ENCODE measurements around the gene AMTN.
A peak's percentile ranks its signal among the peaks of the same experiment; 100 is the strongest.
"Not testable (repeated sequence)": the region's sequence is repeated elsewhere in the genome, so short reads cannot be mapped to it uniquely, and the experiment has no call there.

AMTN gene

DNA sequence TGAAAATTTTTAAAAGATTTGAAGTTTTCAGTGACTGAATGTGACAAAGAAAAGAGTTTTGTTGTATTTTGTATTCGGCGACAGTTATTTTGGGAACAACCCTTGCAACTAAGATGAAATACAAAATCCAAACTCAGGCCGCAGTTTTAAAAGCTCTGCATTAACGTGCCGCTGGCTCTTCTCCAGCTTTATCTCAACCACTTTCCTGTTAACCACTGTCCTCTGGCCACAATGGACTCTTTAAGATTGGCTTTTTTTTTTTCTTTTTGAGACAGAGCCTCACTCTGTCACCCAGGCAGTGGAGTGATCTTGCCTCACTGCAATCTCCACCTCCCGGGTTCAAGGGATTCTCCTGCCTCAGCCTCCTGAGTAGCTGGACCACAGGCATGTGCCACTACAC, 22.1 kb upstream of the AMTN start:
- DNase-seq = no peak
- Histone ChIP-seq H2AK5ac (ENCODE audit: low read length) (no peak overlapping the region), H3K79me1 (ENCODE audit: low read length) (no peaks in the 10 kb centered on the region), H3K14ac (ENCODE audit: low read length) (no peak overlapping the region), H2AFZ (ENCODE audit: insufficient read depth, low read length, poor library complexity) (no peak overlapping the region), H3K4me2 (ENCODE audit: low read length) (no peak overlapping the region), H2BK12ac (ENCODE audit: low read length) (no peak overlapping the region), H3K23ac (ENCODE audit: low read length) (no peak overlapping the region), H3K4me1 (ENCODE audit: control insufficient read depth in 1 of 2, insufficient read depth in 2 of 2, low read length in 2 of 2) (no peaks in the 10 kb centered on the region), H3K9me3 (ENCODE audit: insufficient read depth, low read depth, low read length) (no peaks in the 10 kb centered on the region), H3K27me3 (ENCODE audit: insufficient read depth, low read length) (no peaks in the 10 kb centered on the region), H3K36me3 (ENCODE audit: control insufficient read depth in 1 of 2, insufficient read depth in 2 of 2, low read length in 2 of 2) (no peaks in the 10 kb centered on the region), H3K27ac (ENCODE audit: low read depth, low read length) (no peak overlapping the region), H2BK5ac (ENCODE audit: low read depth, low read length, poor library complexity) (no peak overlapping the region), H3K4me3 (ENCODE audit: low read depth, low read length) (no peak overlapping the region), H4K91ac (ENCODE audit: low read depth, low read length) (no peak overlapping the region), H4K12ac (ENCODE audit: low read depth, low read length) (no peak overlapping the region), H3K18ac (ENCODE audit: low read length) (no peak overlapping the region), H3K9ac (ENCODE audit: low read length) (no peak overlapping the region), H3K4ac (ENCODE audit: low read depth, low read length) (no peak overlapping the region), H4K8ac (ENCODE audit: low read depth, low read length) (no peak overlapping the region), H2BK120ac (ENCODE audit: insufficient read depth, low read length, poor library complexity) (no peak overlapping the region), H3K79me2 (ENCODE audit: control insufficient read depth, insufficient read depth, low read length, poor library complexity) (no peaks in the 10 kb centered on the region)
- no CpG with 5 or more reads among the region's 6 CpGs for WGBS (ENCODE audit: extremely low coverage, insufficient coverage, insufficient read length)

DNA sequence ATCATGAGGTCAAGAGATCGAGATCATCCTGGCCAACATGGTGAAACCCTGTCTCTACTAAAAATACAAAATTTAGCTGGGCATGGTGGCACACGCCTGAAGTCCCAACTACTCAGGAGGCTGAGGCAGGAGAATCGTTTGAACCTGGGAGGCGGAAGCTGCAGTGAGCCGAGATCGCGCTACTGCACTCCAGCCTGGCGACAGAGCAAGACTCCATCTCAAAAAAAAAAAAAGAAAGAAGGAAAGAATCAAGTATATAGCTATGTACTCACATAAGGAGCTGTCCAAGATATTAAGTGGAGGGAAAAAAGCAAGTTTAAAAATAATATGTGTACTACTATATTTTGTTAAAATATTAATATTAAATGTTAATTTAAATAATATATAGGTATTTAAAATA, 16.5 kb upstream of the AMTN start:
- not testable (repeated sequence) for H2BK120ac ChIP-seq (ENCODE audit: insufficient read depth, low read length, poor library complexity); H2AFZ ChIP-seq (ENCODE audit: insufficient read depth, low read length, poor library complexity); DNase-seq; H3K79me2 ChIP-seq (ENCODE audit: control insufficient read depth, insufficient read depth, low read length, poor library complexity); H3K79me1 ChIP-seq (ENCODE audit: low read length); H3K23ac ChIP-seq (ENCODE audit: low read length); H3K27me3 ChIP-seq (ENCODE audit: insufficient read depth, low read length); H4K12ac ChIP-seq (ENCODE audit: low read depth, low read length); H3K14ac ChIP-seq (ENCODE audit: low read length); H3K4me3 ChIP-seq (ENCODE audit: low read depth, low read length); H3K18ac ChIP-seq (ENCODE audit: low read length); H3K9ac ChIP-seq (ENCODE audit: low read length); H3K36me3 ChIP-seq (ENCODE audit: control insufficient read depth in 1 of 2, insufficient read depth in 2 of 2, low read length in 2 of 2); H2AK5ac ChIP-seq (ENCODE audit: low read length); H3K4ac ChIP-seq (ENCODE audit: low read depth, low read length); H2BK12ac ChIP-seq (ENCODE audit: low read length); H4K91ac ChIP-seq (ENCODE audit: low read depth, low read length); H3K4me2 ChIP-seq (ENCODE audit: low read length); H2BK5ac ChIP-seq (ENCODE audit: low read depth, low read length, poor library complexity); H3K27ac ChIP-seq (ENCODE audit: low read depth, low read length); H3K4me1 ChIP-seq (ENCODE audit: control insufficient read depth in 1 of 2, insufficient read depth in 2 of 2, low read length in 2 of 2); H4K8ac ChIP-seq (ENCODE audit: low read depth, low read length); H3K9me3 ChIP-seq (ENCODE audit: insufficient read depth, low read depth, low read length)
- no CpG with 5 or more reads among the region's 8 CpGs for WGBS (ENCODE audit: extremely low coverage, insufficient coverage, insufficient read length)

DNA sequence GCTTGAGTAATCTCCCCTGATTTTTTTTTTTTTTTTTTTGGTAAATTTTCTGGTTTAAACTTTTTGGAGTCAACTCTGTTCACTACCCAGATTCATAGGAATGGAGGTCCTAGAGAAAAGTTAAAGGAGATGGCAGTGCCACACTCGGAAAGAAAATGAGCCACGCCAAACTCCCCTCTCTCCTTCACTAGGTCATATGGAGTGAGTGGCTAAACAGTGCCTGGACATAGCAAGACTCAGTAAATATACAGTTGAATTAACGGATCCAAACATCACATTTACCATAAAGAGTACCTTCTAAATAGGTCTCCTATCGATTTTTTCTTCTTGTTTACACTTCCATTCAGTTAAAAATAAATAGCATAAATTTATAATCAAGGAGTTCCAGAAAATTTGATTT, 13.6 kb upstream of the AMTN start:
- H3K4me2 ChIP-seq (ENCODE audit: low read length) = no peak overlapping the region
- WGBS (ENCODE audit: extremely low coverage, insufficient coverage, insufficient read length) = no CpG with 5 or more reads among the region's 4 CpGs
- no peak overlapping the region for H4K91ac ChIP-seq (ENCODE audit: low read depth, low read length)
- no peak overlapping the region for H3K14ac ChIP-seq (ENCODE audit: low read length)
- H2AK5ac ChIP-seq (ENCODE audit: low read length) = no peak overlapping the region
- no peaks in the 10 kb centered on the region for H3K27me3 ChIP-seq (ENCODE audit: insufficient read depth, low read length)
- H3K27ac ChIP-seq (ENCODE audit: low read depth, low read length) = no peak overlapping the region
- H2AFZ ChIP-seq (ENCODE audit: insufficient read depth, low read length, poor library complexity) = no peak overlapping the region
- no peak overlapping the region for H3K4ac ChIP-seq (ENCODE audit: low read depth, low read length)
- no peaks in the 10 kb centered on the region for H3K79me1 ChIP-seq (ENCODE audit: low read length)
- H3K18ac ChIP-seq (ENCODE audit: low read length) = no peak overlapping the region
- no peaks in the 10 kb centered on the region for H3K79me2 ChIP-seq (ENCODE audit: control insufficient read depth, insufficient read depth, low read length, poor library complexity)
- no peak overlapping the region for H2BK5ac ChIP-seq (ENCODE audit: low read depth, low read length, poor library complexity)
- no peak overlapping the region for H4K12ac ChIP-seq (ENCODE audit: low read depth, low read length)
- H3K9me3 ChIP-seq (ENCODE audit: insufficient read depth, low read depth, low read length) = no peaks in the 10 kb centered on the region
- no peak for DNase-seq
- H3K9ac ChIP-seq (ENCODE audit: low read length) = no peak overlapping the region
- no peak overlapping the region for H2BK12ac ChIP-seq (ENCODE audit: low read length)
- H3K36me3 ChIP-seq (ENCODE audit: control insufficient read depth in 1 of 2, insufficient read depth in 2 of 2, low read length in 2 of 2) = no peaks in the 10 kb centered on the region
- no peak overlapping the region for H4K8ac ChIP-seq (ENCODE audit: low read depth, low read length)
- no peak overlapping the region for H3K4me3 ChIP-seq (ENCODE audit: low read depth, low read length)
- H2BK120ac ChIP-seq (ENCODE audit: insufficient read depth, low read length, poor library complexity) = no peak overlapping the region
- no peaks in the 10 kb centered on the region for H3K4me1 ChIP-seq (ENCODE audit: control insufficient read depth in 1 of 2, insufficient read depth in 2 of 2, low read length in 2 of 2)
- H3K23ac ChIP-seq (ENCODE audit: low read length) = no peak overlapping the region

DNA sequence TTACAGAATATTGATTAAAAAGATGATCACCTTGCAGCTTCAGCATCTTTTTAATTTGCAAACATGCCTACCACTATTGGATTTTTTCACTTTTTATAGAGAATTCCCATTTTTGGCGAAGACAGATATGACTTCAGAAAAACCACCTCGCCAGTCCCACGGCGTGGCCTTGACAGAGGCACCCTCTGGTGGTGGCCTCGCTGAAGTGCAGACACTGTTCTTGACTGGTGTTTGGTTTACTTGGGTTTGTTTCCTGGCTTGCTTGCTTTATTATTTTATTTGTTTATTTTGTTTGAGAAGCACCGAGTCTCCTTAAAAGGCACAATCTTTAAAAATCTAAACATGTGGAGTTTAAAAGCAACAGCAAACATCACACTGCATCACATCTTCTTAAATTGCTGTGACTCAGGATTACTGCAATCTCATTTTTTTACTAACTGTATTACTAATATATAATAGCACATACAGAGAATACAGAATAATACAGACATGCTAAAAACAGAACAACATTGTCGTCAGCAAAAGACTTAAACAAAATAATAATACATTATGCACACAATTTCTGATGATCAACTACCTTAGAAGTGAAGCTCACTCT, 13.1 kb upstream of the AMTN start:
- Histone ChIP-seq H3K36me3 (ENCODE audit: control insufficient read depth in 1 of 2, insufficient read depth in 2 of 2, low read length in 2 of 2) (no peaks in the 10 kb centered on the region), H3K27me3 (ENCODE audit: insufficient read depth, low read length) (no peaks in the 10 kb centered on the region), H3K4me2 (ENCODE audit: low read length) (no peak overlapping the region), H2AK5ac (ENCODE audit: low read length) (no peak overlapping the region), H3K4ac (ENCODE audit: low read depth, low read length) (no peak overlapping the region), H3K4me1 (ENCODE audit: control insufficient read depth in 1 of 2, insufficient read depth in 2 of 2, low read length in 2 of 2) (no peaks in the 10 kb centered on the region), H3K4me3 (ENCODE audit: low read depth, low read length) (no peak overlapping the region), H3K14ac (ENCODE audit: low read length) (no peak overlapping the region), H3K18ac (ENCODE audit: low read length) (no peak overlapping the region), H3K9ac (ENCODE audit: low read length) (no peak overlapping the region), H2BK12ac (ENCODE audit: low read length) (no peak overlapping the region), H4K8ac (ENCODE audit: low read depth, low read length) (no peak overlapping the region), H3K9me3 (ENCODE audit: insufficient read depth, low read depth, low read length) (no peaks in the 10 kb centered on the region), H4K91ac (ENCODE audit: low read depth, low read length) (no peak overlapping the region), H2BK5ac (ENCODE audit: low read depth, low read length, poor library complexity) (no peak overlapping the region), H3K27ac (ENCODE audit: low read depth, low read length) (no peak overlapping the region), H2AFZ (ENCODE audit: insufficient read depth, low read length, poor library complexity) (no peak overlapping the region), H3K23ac (ENCODE audit: low read length) (no peak overlapping the region), H3K79me2 (ENCODE audit: control insufficient read depth, insufficient read depth, low read length, poor library complexity) (no peaks in the 10 kb centered on the region), H2BK120ac (ENCODE audit: insufficient read depth, low read length, poor library complexity) (no peak overlapping the region), H3K79me1 (ENCODE audit: low read length) (no peaks in the 10 kb centered on the region), H4K12ac (ENCODE audit: low read depth, low read length) (no peak overlapping the region)
- WGBS (ENCODE audit: extremely low coverage, insufficient coverage, insufficient read length) = no CpG with 5 or more reads among the region's 7 CpGs
- DNase-seq = peak; percentile 25 to 75
